Measurements from ENCODE around the gene F8.

The F8 gene

DNA sequence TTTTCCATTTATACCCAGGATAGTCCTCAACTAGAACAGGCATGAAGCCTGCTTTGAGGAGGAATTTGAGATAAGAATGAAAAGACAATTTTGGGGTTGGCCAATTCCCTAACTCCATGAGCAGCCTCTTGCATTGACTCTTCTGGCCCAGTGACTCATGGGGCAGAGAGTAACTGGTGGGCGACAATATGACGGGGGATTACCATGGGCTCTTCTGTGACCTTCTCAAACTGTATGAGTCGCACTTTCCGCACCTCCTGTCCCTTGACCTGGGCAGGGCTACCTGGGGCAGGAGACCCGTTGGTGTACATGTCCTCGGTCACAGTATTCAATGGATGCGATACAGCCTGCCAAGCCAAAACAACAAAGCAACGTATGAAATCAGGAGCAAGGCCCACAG is 230.6 kb downstream of the F8 start:
- ATAC-seq = peak; percentile 69
- Mint-ChIP-seq H3K4me3 (no peak overlapping the region), H3K9me3 (no peaks in the 10 kb centered on the region), H3K27me3 (no peaks in the 10 kb centered on the region), H3K4me1 (peaks cover 28% of the 10 kb centered on the region), H3K27ac (no peak overlapping the region), H3K36me3 (ENCODE audit: low read depth) (peaks cover 2% of the 10 kb centered on the region)
- peak; percentile 34 for DNase-seq

DNA sequence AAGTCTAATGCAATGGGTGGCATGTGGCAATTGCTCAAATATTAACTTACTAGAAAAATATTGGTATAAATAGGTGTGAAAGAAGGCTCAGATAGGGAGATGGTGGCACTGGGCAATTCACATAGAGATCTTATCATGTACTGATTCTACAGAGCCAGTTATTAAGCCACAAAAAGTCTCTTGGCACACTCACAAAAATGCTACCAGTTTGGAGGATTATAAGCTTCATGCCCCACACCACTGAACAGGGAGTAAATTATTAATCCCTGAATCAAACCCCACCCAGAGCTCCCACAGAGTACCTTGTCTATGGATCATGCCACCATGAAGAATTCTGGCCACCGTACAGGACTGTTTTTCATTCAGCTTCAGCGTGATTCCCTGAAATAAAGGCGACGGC is 231.1 kb downstream of the F8 start:
- Mint-ChIP-seq H3K27me3 (no peaks in the 10 kb centered on the region), H3K4me1 (peaks cover 24% of the 10 kb centered on the region), H3K27ac (no peak overlapping the region), H3K4me3 (no peak overlapping the region), H3K36me3 (ENCODE audit: low read depth) (peaks cover 2% of the 10 kb centered on the region), H3K9me3 (no peaks in the 10 kb centered on the region)
- DNase-seq (no peak), ATAC-seq (no peak)

Data from activated naive CD8-positive, alpha-beta T cell treated with anti-CD3 and anti-CD28 coated beads, Interleukin-2, amount 50 U/mL, for 24 hours (primary cell).